ENCODE measurements around the gene ACOX3.
"Not testable (repeated sequence)": the region's sequence is repeated elsewhere in the genome, so short reads cannot be mapped to it uniquely, and the experiment has no call there.

ACOX3 gene

DNA sequence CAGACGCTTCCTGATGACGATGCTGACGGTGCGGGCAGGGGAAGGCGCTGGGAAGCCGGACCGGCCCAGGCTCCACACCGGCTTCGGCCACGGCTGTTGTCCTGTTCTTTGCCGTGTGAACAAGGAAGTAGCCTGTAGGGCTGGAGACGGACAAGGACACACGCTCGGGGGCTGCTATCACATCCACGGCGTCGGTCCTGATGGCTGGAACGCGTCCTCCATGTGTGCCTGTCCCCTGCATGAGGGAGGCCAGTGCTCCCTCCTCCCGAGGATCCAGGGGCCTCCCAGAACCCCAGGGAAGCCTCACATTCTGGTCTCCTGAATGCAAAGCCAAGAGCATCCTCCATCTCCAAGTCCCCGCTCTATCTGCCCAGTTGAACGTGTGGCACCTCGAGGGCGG is 53.8 kb downstream of the ACOX3 start:
- DNase-seq (ENCODE audit: low read depth): no peak

DNA sequence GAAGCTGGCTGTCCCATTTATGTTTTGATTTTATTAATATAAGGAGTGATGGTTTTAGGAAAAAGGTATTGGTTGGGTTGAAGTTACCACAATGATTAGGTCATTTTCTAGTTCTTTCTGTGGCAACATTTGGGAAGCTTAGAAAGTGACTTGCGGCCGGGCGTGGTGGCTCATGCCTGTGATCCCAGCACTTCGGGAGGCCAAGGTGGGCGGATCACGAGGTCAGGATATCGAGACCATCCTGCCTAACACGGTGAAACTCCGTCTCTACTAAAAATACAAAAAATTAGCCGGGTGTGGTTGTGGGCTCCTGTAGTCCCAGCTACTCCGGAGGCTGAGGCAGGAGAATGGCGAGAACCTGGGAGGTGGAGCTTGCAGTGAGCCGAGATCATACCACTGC is 54.4 kb downstream of the ACOX3 start:
- not testable (repeated sequence) for DNase-seq (ENCODE audit: low read depth)

DNA sequence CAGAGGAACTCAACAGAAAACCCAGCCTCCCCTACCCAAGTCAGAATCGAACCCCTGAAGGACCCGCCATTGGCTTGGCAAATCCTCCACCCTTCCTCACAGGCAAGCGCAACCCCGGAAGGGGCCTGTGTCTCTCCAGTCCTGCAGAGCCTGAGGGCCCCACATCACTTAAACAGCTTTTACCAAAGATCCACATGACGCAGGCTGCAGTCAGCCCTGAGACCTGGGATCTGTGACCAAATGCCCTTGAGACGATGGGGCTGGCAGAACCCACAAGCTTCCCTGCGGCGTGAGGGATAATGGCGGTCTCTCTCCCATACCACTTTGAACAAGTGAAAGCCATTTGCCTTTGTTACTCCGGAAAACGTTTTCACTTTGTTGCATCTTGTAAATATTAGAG is 54.9 kb downstream of the ACOX3 start:
- DNase-seq (ENCODE audit: low read depth): no peak

DNA sequence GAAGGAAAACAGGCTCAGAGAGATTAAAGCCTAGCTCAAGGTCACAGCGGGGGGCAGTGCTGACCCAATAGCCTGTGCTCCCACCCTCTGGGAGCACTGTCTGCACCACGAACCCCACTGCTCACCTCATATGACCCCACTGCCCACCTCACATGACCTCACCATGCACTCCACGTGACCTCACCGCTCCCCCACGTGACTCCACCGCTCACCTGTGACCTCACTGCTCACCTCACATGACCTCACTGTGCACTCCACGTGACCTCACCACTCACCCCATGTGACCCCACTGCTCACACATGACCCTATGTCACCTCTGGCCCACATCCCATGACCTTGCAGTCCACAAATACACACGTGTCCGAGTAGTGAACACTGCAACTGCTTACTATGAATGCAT is 55.4 kb downstream of the ACOX3 start:
- no peak for DNase-seq (ENCODE audit: low read depth)

DNA sequence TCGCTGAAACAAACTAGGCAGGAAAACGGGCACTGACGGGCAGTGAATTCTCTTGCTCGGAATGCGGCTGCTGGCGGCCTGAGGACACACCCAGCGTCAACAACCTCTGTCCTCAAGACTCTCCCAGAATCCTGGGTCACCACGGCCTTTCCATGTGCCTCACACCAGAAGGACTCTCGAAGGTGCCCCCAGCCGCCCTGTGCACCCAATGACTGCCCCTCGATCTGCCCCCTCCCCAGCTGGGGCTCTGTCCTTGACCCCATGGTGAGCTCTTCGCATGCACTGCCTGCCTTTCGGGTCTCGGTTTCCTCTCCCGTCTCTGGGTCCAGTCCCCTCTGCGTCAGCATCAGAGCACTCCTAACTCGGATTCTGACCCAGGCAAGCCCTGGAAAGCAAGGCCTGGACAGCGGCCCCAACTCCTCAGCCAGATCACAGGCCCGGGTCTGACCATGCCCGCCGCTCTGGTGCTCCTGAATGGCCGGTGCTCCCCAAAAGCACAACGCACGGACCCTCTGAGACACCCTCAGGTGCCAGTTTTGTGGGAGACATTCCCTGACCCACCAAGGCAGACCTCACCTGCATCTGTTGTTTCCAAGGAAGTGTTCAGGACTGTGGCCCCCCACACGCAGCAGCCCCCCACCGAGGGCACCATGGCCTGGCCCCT is 56.0 kb downstream of the ACOX3 start:
- DNase-seq (ENCODE audit: low read depth): no peak

DNA sequence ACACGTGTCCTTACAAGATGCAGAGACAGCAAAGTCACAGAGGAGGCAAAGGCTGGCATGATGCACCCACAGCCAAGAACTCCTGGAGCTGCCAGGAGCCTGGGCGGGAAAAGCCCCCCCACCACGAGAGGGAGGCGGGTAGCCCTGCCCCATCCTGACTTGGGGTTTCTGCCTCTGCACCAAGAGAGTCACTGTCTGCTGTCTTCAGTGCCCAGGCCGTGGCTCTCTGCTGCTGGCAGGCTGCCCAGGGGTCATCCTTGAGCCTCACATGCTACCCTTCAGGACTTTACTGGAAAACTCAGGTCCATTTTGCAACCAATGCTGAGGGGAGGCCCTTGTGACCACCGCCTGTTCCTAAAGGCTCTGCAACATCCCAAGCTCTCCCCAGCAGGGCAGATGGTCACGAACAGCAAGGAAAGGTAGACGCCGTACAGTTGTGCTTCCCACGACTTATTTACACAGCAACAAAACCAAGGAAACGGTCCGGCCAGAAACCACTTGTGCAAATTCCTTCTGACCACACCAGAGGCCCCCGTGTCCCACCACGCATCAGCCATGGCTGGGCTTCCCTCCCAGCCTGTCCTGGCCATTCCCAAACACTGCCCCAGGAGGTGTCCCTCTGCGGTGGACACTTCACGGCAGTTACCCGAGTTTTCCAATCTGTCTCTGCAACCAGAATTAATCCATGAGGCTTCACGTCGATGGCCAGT is 56.9 kb downstream of the ACOX3 start:
- DNase-seq (ENCODE audit: low read depth): no peak

DNA sequence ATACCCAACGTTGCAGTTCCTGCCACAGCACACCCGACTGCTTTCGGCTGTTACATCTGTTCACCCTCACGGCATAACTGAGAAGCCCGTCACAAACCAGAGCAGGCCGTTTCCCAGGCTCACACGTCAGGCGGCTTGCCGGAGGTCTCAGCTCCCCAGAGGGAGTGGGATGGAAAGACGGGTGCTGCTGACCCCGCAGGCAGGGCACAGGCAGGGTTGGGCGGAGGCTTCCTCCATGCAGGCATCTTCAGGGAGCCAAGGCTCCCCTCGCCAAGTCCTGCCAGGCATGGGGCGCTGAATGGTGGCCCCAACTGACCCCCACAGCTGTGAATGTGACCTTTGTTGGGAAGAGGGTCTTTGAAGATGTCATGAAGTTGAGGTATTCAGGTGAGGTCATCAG is 57.5 kb downstream of the ACOX3 start:
- DNase-seq (ENCODE audit: low read depth): no peak

DNA sequence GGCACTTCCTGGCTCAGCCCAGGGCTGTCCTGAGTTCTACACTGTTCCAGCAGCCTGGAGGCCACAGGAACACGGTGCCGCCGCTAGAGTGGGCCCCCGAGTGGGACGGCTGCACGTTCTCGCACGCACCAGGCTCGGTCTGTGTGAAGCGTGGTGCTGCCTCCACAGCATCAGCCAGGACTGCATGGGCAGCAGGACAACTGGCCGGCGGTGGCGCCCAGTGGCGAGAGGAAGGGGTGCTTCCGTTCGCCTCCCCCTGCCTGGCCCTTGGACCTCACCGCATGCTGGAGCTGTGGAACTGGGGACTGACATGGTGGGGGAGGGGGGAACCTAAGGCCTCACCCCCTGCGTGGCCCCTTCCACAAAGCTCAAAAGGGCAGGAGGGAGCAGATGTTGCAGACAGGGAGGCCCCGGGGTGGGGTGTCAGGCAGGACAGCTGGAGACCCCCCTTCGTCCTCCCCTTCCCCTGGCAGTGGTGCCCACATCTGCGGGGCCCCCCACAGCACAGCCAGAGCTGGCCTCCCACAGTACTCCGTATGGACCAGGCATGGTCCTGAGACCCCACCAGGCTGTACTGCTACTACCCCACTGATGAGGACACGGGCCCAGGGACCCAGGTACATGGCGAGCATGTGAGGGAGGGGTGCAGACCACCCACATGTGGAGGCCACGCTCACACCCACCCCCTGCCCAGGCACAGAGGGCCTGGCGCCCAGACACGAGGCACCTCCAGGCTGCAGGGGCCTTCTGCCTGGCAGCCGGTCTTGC is 58.5 kb downstream of the ACOX3 start:
- no peak for DNase-seq (ENCODE audit: low read depth)

DNA sequence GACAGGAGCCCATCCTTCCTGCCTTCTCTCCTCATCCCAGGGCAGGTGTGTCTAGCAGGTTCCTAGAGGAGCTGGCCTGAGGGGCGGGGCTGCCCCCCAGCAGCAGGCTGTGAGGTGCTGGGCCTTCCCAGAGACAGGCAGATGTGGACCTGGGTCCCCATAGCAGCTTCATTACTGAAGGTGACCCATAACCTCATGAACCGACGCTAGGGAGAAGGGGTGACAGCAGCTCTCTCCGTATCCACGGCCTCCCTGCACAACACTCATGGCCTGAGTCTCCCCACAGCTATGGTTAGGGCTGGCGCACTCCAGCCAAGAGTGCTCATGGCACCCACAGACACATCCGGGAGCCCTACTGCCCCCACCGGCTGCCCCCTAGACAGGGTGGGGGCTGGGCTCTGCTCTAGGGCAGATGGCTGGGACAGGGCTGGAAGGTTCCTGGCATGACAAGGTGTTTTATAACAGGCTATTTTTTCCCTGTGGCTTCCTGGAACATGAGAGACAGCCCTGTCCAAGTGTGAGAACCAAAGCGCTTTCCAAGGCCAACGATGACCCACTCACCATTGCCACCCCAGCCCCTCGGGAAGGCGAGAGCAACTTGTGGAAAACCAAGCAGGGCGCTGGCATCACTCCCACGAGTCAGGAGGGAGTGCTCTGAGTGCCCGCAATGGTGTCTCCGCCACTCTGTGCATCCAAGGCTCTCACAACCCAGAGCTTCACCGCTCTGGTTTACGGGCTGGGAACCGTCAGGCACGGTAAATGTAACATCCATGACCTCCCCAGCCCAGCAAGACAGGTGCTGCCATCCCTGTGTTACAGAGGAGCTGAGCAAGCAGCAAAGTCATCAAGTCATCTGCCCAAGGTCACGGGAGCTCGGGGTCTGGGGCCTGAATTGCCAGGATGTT is 59.8 kb downstream of the ACOX3 start:
- DNase-seq (ENCODE audit: low read depth): no peak

DNA sequence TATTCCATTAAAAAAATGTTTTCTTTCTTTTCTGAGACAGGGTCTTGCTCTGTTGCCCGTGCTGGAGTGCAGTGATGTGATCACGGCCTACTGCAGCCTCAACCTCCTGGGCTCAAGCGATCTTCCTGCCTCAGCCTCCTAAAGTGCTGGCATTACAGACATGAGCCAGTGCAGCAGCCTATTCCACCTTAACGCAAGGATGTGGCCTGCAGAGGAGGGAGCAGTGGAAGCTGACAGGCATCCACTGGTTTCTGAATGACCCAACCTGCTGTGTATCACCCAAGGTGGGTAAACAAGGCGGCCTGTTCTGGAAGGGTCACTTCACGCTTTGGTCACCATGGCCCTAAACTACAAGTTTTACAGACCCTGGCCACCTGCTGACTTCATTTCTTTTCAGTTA is 60.8 kb downstream of the ACOX3 start:
- DNase-seq (ENCODE audit: low read depth): no peak

DNA sequence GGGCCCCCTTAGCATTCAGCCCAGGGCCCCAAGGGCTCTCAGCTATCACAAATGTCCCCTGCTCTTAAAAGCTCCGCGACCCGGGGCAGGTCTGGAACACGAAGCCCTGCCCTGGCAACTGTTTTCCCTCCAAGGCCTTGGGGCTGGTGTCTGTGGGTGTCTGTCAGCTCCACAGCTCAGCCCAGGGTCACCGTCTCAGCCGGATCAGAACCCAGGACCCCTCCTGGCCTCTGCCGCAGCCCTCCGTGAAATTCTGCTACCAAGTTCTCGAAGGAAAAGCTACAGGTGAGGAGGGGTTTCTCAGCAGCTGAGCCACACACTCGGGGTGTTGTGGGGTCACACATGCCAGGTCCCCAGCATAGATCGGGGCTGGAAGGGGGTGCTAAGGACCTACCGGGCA is 61.2 kb downstream of the ACOX3 start:
- DNase-seq (ENCODE audit: low read depth): no peak

DNA sequence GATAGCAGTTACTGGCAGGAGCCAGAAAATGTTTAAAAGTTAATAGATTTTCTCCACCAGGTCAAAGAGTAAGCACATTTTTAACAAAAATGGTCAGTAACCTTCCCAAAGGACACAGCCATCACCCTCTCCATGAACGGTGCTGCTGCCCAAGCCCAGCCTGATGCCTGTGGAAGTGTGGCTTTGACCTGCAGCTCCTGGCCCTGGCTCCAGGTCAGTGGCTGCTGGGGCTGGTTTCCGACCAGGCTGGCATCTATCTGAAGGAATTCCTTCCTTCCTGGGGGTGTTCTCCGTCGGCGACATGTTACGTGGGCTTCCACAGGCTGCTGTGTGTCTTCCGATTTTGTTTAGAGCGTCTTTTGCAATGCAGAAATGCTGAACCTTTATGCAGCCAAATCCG is 61.7 kb downstream of the ACOX3 start:
- DNase-seq (ENCODE audit: low read depth): no peak

DNA sequence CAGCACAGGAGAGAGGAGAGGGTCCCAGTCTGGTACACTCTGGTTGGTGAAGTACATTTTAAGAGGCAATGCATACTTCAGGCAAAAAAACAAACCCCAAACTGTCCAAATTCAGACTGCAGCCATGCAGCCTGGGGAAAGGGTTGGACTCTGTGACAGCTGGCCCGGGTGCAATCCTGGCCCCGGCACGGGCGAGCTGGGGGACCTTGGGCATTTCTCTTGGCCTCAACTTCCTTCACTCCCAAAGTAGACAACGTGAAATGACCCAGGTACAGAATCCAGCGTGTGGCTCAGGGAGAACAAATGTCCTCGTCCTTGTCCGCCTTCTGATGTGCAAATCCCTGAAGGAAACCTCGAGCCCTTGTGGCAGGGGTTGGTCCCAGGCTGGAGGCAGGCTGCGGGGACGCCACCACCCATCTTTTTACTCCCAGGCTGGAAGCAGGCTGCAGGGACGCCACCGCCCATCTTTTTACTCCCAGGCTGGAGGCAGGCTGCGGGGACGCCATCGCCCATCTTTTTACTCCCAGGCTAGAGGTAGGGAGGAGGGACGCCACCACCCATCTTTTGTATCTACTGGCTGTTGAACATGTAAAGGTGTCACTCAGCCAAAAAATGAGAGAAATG is 62.3 kb downstream of the ACOX3 start:
- DNase-seq (ENCODE audit: low read depth): no peak

DNA sequence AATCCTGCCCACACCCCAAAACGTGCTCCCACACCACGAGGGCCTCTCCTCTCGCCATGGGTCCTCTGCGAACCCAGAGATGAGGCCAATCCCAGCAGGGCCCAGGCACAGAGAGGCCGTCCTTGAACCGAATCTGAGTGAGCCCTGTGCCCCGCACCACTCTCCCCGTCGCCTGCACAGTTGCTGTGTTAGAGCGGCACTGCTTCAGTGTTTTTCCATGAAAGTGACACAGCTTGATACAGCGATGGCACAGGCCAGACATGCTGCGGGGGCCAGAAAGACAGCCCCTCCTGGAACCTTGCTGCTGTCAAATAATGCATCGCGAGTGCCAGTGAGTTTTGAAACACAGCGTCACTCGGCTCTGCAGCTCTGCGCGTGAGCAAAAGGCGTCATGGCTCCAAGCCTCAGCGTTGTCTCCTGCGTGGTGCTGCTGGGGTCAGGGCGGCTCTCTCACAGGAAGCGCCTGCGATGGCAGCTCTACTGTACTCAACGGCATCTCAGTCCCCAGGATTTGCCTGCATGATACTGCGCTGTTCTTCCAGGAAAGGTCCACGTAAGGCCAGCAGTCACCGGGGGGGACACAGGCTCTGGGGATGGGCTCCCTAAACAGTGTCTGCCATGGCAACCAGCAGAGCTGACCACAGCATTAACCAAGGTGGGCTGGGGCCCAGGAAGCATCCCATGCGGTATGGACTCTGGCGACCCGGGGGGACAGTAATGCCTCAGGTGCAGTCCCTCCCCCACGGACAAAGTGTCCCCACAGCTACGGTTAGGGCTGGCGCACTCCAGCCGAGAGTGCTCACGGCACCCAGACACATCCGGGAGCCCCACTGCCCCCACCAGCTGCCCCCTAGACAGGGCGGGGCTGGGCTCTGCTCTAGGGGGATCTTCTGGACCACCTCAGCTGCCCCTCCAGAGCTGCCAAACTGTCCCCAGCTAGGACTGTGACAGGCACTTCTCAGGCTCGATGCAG is 63.1 kb downstream of the ACOX3 start:
- DNase-seq (ENCODE audit: low read depth): no peak

DNA sequence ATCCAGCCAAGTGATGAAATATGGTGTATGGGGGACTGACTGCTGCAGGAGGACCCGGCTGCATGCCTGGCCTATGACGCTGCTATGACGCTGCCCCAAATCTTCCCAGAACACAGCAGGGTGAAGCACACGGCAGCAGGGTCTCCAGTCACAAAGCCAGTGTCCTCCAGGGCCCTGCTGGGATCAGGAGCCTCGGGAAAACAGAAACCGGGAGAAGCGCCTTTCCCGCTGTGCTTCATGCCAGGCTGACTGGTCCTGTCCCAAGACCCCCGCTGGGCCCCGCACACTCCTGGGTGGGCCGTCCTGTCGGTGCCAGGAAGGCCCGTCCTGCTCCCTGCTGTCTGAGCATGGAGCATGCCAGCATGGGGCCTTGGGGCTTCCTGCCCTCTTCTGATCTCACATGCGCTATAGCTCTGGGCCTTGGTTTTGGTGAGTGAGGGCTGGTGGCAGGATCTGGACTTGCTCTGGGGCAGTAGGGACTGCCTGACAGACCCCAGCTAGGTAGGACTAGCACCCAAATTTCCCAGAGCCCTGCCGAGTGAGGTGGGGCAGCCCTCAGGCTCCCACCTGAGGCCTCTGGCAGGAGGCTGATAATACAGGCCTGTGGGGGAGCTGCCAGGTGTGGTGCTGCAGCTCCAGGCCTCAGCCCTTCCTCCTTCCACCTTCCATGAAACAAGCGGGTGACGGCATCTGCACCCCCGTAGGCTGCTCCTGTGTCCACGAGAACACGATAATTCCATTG is 64.0 kb downstream of the ACOX3 start:
- no peak for DNase-seq (ENCODE audit: low read depth)

DNA sequence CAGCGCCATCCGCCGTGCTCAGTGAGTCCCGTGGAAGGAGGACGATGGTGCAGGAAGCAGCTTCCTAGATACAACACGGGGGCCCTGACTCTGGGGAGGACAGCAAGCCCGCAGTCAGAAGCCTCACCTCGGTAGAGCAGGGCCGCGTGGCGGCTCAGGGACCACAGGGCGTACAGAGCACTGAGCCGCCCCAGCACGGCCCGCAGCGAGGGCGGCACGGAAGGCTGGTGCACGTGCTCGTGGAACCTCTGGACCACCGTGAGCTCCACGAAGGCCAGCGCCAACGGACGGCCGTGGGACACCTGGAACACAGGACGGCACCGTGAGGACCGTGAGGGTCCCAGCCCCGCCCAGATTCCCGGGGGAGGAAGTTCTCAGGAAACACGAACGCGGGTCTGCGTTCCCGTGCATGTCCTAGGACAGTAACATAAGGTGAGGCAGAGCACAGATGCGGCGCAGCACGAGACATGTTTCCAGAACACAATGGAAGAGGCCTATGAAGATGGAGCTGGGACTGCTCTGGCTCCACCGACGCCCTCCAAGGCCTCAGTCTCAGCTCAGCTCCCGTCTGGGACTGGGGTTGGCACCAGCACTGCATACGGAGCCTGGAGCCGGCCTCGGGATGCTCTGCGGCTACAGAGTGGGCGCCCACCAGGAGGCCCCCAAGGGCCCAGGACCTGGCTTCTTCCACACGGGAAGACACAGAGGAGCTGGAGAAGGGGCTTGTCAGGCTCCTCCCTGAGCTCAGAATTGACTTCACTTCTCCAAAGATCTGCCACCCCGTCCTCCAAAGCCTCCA is 65.5 kb downstream of the ACOX3 start:
- no peak for DNase-seq (ENCODE audit: low read depth)

DNA sequence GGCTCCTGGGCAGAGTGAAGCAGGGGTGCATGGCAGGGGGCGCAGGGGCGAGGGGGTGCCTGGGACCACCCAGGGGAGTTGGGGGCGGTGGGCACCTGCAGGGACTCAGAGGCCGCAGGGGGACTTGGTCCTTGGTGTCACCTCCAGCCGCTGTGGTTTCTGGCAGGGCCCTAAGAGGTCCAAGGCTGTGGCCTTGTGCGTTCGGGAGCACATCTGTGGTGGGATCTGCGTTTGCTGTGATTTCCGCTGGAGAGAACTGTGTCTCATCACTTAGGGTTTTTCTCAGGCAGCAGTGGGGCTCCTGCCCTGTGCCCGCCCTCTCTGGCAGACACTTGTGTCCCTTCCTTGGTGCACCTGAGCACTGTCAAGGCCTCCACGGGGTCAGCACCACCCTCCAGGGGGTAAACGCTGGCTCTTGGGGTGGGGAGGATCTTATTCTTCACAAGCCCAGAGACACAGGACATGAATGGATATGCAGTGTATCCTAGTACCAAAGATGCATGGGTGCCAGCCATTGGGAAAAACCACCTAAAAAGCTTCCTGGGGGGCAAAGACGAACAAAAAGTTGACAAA is 66.5 kb downstream of the ACOX3 start:
- DNase-seq (ENCODE audit: low read depth): no peak

DNA sequence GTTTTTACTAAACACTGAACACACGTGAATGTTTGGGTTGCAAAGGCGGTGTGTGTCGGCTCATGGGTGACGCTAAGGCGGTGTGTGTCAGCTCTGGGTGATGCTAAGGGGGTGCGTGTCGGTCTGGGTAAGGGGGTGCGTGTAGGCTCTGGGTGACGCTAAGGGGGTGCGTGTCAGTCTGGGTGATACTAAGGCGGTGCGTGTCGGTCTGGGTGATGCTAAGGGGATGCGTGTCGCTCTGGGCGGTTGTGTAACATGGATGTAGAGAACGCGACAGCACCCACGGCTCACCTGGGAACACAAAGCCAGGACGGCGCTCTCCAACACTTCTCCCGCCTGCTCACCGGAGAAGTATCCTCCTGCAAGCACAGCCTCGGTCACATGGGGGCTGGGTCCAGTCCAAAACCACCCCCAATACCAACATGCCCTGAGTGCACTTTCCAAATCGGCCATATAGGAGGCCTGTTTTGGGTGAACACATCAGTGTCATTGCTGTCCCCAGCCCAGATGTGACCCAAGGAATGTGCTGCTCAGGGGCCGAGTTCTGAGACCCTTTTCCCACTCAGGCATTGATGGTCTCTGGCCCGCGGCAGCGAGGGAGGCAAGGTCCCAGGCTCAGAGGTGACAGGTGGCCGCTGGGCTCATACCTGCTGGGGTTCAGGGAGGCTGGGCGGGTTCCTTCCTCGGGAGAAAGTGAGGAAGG is 67.1 kb downstream of the ACOX3 start:
- DNase-seq (ENCODE audit: low read depth): no peak
